Stimulated activated CD8-positive, alpha-beta memory T cell treated with anti-CD3 and anti-CD28 coated beads, Interleukin-7, amount 100 ng/mL, for 1 hour (primary cell): ENCODE measurements around the gene MEGF11.

Source experiments
- DNase-seq, 2 donors: peaks; one replicate each; pipeline ENCODE4 v3.0.0-alpha.2; 2020; ENCODE audit warnings: low read depth in 2 of 2

MEGF11 gene

DNA sequence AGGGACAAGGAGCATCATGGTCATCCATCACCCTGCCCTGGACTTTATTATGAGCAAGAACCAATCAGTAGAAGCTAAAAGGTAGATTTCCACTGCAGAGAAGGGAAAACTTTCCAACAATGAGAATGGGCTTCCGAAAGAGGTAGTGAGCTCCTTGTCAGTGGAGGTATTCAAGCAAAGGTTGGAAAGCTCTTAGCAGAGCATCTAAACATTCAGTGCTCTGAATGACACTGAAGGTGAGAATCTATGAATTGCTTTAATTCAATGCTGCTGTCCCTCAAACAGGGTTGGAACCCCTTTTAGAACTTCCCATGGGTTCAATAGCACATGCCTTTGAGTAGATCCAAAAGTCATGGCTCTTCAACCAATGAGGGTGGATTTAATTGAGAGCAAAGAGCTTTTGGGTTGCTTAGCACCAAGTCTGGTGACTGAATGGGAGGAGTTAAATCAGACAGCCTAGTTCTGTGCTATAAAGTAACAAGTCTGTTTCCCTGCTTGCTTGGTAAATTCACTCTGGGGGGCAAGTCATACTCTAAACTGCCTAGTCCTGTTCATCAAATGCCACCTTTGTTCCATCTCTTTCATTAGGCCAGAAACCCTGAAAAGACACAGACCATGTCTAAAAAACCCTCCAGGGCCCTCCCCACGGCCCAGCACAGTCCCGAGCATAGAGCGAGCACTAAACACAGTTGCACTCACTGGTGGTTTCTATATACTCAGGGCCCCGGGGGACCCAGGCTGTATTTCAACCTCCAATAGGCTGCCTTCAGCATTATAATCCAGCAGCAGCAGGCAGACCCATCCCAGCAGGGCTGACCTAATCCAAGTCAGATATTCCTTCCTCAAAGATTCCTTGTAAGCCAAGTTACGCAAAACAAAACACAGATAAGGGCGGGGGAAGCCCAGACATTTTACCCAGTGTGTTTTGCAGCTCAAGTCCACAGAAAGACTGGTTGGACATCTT lies 161.2 kb downstream of the MEGF11 start:
- DNase-seq, result no peak

DNA sequence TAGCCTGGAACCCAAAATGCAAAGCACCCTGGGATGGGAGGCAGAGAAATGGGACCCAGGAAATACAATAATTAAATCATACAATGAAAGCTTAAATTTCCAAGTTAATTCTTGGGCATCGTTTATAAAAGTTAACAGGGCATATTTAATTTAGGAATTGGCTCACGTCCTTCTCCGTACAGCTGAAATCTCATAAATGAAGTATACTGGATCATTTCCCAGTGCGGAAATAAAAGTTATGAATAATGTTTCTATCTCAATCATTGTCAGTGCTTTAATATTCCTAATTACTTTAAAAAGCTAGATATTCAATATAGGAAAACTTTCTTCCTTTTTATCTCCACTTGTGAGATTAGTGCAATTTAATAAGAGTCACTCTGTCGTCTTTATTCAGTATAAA lies 164.0 kb downstream of the MEGF11 start:
- DNase-seq, result no peak

GRCh38 chr15:66089049-66089448 lies 164.5 kb downstream of the MEGF11 start:
- no peak for DNase-seq

- no peak for DNase-seq
These were observed 168.4 kb downstream of the MEGF11 start for GRCh38 chr15:66085128-66085527.

GRCh38 chr15:66084704-66085103 lies 168.8 kb downstream of the MEGF11 start:
- no peak for DNase-seq

DNA sequence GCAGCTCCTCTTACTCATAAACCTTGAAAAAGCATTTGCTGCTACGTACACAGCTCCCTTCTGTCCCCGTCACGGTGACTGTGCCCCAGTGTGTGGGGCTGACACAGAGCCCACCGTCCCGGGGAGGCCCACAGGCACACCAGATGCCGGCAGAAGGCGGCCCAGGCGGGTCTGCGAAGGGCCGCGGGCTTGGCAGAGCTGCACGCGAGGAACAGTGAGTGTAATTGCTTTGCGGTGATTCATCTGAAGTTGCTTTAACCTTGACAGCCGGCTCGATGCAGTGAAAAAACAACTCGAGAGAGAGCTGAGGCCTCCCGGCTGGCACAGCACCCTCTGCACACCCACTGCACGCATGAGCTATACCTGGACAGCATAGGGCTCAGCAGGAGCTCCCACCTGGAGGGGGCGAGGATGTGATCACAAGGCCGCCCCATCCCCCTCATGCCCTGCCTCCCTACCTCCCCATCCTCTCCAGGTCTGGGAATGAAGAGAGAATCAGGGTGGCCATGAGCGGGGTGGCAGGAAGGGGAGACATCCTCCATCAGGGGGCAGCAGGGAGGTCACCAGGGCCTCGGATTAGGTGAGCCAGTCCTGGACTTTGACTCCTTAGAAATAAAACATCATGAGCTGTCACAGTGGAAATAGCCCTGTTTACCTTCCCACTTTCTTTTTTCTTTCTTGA lies 172.7 kb downstream of the MEGF11 start:
- no peak for DNase-seq

GRCh38 chr15:66078929-66079275 lies 174.6 kb downstream of the MEGF11 start:
- DNase-seq, result no peak

- DNase-seq, result no peak
These were observed 175.2 kb downstream of the MEGF11 start for GRCh38 chr15:66078196-66078928.

- DNase-seq, result no peak
These were observed 176.3 kb downstream of the MEGF11 start for GRCh38 chr15:66077320-66077663.

DNA sequence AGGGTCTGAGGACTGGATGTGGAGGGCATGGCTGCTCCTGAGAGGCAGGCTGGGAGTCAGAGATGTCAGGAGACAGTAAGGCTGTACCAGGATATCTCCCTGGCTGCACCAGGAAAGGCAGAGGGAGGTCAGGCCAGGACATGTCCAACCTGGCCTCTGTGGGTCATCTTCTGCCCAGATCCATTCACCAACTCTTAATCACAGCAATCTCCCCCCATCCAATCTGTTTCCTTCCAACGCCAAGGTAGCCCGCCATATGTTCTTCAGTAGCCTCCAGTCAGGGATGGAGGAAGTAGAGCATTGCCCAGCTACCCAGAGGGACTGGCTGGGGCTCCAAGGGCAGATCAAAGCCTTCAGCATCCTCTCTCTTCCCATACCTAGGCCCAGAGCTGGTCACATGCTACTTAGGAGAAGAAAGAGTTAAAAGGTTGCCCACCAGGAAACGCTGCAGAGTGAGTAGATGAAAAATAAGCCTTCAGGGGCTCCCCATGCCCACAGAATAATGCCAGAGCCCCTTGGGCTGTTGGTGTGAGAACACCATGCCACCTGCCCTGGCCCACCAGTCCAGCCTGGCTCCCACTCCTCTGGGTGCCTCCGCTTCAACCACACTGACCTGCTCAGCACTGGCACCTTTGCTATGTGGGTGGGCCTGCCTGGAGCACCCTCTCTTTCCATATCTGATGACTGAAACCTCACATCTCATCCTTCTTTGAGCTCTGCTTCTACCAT lies 176.8 kb downstream of the MEGF11 start:
- DNase-seq, result no peak

GRCh38 chr15:66075947-66076346 lies 177.6 kb downstream of the MEGF11 start:
- DNase-seq, result no peak

DNA sequence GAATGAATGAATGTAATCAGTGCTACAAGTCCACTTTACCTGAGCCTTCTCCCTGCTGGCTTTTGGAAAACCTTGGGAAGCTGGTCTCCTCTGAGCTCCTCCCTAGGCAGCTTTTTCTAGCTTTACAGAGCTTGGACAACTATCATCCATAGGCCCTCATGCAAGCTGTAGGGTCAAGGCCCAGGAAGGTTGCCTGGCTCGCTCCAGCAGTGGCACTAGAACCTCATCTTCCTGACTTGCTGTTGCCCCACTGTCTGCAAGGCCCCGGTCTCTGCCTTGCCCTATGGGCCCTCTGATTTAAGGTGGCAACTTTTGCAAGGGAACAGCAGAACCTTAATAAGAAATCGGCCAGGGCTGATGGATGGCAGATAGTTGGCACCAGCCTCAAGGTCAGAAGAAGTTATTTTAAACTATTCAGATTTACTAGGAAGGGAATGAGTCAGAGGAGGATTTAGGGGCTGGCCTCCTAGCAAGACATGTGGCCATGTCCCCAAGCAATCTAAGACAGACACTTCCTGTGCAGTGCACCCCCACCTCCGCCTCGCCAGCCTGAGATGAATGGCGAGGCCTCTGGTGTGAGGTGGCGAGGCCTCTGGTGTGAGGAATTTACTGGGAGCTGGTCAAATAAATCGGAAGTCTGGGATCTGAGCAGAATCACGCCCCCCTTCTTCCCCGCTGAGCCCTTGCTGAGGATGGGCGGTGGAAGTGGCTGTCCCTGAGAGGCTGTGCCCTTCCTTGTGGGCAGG lies 180.8 kb downstream of the MEGF11 start:
- no peak for DNase-seq

DNA sequence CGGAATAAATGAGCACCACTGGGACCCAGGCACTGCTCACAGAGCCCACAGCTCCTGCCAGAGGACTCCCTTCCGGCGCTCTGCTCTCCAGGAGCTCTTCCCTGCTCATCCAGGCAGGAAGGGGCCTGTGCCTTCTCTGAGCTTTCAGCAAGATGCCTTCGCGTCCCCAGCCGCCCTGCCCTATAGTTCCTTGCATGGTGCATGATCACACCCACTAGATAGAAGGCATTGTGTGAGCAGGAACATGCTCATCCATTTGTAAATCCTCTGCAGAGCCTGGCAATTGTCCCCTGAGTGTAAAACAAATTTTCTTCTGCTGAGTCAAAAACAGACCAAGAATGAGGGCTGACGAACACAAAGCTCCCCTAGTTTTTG lies 181.6 kb downstream of the MEGF11 start:
- DNase-seq, result no peak

GRCh38 chr15:66071160-66071920 lies 182.2 kb downstream of the MEGF11 start:
- DNase-seq, result no peak

- no peak for DNase-seq
These were observed 183.2 kb downstream of the MEGF11 start for GRCh38 chr15:66070220-66070934.

DNA sequence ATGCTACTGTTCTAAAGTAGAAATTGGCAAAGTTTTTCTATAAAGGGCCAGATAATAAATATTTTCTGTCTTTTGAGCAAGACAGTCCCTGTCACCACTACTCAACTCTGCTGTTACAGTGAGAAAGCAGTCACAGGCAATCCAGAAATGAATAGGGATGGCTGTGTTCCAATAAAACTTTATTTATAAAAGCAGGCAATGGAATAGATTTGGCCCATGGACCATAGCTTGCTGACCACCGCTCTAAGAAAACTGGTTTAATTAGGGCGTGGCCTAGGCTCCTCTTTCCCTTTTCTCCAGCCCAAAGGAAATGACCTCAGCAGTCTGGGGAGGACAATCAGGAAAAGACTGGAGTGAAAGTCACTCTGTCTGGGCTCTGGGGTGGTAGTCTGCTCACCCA lies 183.8 kb downstream of the MEGF11 start:
- DNase-seq, result no peak

- no peak for DNase-seq
These were observed 184.7 kb downstream of the MEGF11 start for GRCh38 chr15:66068801-66069200.

DNA sequence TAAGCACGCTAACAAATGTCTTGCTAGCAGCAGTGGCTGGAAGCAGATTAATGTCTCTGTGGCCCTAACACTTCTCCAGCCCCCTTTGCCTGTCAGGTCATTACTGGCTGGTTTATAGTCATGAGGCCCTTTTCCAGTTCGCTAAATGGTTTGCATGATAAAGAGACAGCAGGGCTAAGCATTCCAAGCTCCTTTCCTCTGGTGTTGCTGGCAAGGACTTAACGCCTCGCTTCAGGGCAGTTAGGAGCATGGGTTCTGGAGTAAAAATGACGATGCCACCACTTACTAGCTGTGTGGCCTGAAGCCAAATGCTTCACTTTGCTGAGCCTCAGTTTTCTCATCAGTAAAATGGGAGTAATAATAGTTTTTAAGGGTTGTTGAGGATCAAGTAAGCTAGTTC lies 185.9 kb downstream of the MEGF11 start:
- DNase-seq, result no peak

GRCh38 chr15:66066481-66066880 lies 187.1 kb downstream of the MEGF11 start:
- DNase-seq, result no peak

GRCh38 chr15:66066005-66066404 lies 187.5 kb downstream of the MEGF11 start:
- no peak for DNase-seq
